Subcutaneous adipose tissue (tissue), 4 donors: ENCODE results near the gene EVC2. TPM values are rescaled to one million over a fixed set of nuclear protein-coding genes. Genes with fewer than 3 reads are reported as not detected.

Source experiments
- total RNA-seq, 4 donors: library from RNA; depleted of rRNA; stranded (reverse); fragments of >200 nt; gene quantifications; one replicate each; pipeline ENCODE4 v1.1.0, GENCODE V29; 2016
- TF ChIP-seq, protein P1 (sequence below): fragments of 450-650 bp; IDR thresholded peaks from one replicate; pipeline ENCODE4 v1.5.1; 2016; ENCODE audit warnings: low read depth, mild to moderate bottlenecking, control low read depth, antibody characterized with exemption, moderate library complexity

Gene EVC2, protein sequence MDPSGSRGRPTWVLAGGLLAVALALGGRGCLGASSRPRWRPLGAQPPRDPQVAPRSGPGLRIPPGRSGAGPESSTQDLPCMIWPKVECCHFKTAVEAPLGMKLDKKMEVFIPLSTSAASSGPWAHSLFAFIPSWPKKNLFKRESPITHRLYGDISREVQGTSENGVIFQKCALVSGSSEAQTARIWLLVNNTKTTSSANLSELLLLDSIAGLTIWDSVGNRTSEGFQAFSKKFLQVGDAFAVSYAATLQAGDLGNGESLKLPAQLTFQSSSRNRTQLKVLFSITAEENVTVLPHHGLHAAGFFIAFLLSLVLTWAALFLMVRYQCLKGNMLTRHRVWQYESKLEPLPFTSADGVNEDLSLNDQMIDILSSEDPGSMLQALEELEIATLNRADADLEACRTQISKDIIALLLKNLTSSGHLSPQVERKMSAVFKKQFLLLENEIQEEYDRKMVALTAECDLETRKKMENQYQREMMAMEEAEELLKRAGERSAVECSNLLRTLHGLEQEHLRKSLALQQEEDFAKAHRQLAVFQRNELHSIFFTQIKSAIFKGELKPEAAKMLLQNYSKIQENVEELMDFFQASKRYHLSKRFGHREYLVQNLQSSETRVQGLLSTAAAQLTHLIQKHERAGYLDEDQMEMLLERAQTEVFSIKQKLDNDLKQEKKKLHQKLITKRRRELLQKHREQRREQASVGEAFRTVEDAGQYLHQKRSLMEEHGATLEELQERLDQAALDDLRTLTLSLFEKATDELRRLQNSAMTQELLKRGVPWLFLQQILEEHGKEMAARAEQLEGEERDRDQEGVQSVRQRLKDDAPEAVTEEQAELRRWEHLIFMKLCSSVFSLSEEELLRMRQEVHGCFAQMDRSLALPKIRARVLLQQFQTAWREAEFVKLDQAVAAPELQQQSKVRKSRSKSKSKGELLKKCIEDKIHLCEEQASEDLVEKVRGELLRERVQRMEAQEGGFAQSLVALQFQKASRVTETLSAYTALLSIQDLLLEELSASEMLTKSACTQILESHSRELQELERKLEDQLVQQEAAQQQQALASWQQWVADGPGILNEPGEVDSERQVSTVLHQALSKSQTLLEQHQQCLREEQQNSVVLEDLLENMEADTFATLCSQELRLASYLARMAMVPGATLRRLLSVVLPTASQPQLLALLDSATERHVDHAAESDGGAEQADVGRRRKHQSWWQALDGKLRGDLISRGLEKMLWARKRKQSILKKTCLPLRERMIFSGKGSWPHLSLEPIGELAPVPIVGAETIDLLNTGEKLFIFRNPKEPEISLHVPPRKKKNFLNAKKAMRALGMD
- 10 to 100 TPM in 3 of 4 donors, 1 to 10 TPM in 1; 8.2 to 23.1 (median 13.7) TPM for total RNA-seq

DNA sequence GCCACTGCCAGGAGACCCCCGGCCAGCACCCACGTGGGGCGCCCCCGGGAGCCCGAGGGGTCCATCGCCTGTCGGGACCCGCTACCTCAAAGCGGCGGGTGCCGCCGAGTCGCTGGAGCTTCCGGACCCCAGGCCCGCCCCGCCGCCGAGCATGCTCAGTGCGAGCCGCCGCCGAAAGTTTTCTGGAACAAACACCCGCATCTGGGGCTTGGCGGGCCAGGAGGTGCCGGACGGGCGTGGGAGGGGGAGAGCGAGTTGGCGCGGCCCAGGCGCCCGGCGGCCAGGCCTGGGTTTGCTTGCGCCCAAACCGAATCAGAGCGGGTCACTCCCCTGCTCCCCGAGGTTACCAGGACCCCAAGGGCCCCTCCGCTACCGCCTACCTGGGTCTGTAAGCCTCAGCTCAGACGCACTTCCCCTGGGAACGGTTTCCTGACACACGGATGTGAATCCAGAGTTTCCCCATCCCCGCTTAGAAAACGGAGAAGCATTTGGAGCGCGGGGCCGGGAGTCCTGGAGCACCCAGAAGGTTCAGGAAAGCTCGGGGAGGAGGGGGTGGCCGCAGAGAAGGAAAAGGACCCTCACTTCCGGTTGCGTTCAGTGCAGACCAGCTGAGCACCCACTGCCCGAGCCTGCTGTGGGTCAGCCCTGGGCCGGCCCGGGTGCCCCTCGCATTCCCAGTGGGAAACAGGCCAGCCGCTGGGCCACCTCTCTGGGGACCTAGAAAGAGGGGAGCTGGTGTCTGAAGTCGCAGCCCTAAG lies at the start of gene EVC2:
Gene EVC2, minus strand, starts transcription at position 111 of the 758 bp plus-strand sequence. Its CDS starts 46 bp downstream, at position 65.
- TF ChIP-seq, protein P1, sequence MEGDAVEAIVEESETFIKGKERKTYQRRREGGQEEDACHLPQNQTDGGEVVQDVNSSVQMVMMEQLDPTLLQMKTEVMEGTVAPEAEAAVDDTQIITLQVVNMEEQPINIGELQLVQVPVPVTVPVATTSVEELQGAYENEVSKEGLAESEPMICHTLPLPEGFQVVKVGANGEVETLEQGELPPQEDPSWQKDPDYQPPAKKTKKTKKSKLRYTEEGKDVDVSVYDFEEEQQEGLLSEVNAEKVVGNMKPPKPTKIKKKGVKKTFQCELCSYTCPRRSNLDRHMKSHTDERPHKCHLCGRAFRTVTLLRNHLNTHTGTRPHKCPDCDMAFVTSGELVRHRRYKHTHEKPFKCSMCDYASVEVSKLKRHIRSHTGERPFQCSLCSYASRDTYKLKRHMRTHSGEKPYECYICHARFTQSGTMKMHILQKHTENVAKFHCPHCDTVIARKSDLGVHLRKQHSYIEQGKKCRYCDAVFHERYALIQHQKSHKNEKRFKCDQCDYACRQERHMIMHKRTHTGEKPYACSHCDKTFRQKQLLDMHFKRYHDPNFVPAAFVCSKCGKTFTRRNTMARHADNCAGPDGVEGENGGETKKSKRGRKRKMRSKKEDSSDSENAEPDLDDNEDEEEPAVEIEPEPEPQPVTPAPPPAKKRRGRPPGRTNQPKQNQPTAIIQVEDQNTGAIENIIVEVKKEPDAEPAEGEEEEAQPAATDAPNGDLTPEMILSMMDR, result no peak

DNA sequence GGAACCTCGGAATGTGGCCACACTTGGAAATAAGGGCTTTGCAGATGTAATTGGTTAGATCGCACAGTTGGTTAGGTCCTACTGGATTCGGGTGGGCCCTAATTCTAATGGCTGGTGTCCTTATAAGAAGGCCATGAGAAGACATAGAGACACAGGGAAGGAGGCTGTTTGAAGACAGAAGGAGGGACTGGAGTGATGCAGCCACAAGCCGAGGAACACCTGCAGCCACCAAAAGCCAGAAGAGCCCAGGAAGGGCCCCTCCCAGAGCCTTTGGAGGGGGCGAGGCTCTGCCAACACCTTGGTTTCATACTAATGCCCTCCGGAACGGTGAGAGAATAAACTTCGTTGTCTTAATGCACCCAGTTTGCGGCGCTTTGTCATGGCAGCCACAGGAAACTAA lies 49.6 kb upstream of the EVC2 start:
- TF ChIP-seq, protein P1, result no peak

DNA sequence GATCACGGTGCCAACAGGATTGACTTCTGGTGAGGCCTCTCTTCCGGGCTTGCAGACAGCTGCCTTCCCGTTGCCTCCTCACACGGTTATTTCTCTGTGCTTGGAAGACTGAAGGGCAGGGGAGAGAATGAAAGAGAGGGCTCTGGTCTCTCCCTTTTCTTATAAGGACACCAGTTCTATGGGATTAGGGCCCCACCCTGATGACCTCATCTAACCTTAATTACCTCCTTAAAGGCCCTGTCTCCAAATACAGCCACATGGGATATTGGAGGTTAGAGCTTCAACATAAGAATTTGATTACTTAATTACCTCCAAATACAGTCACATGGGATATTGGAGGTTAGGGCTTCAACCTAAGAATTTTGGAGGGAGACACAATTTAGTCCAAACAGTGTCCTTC lies 49.2 kb upstream of the EVC2 start:
- TF ChIP-seq, protein P1, result no peak

DNA sequence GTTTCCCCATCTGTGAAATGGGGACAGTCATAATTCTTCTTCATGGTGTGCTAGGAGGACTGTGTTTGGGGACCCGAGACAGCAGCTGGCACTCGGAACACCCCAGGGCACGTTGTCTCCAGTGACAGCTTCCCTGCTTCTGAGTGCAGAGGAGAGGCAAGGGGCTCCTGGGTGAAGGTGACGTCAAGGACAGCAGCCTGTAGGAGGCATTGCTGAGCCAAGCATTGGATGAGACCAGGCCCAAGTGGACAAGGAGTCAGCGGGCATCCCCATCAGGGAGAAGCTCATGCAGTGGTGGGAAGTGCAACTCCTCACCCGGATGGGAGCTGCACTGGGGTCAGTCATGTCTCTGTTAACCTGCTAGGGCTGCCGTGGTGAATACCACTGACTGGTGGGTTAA lies 48.7 kb upstream of the EVC2 start:
- TF ChIP-seq, protein P1, result no peak

DNA sequence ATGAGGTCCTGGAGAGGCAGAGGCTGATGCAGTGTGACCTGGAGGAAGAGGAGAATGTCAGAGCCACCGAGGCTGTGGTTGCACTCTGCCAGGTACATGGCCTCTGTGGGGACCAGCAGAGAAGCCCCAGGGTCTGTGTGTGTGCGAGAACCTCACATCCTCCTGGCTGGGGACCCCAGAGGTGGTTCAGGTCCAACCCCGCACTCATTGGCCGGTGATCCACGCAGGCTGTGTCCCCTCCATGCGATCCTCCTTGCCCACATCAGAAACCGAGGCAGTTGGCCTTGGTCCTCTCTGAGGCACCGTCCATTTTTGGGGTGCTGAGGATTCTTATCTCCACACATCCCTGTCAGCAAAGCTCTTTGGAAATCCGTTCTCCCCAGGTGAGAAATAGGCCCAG lies 47.9 kb upstream of the EVC2 start:
- TF ChIP-seq, protein P1, result no peak

DNA sequence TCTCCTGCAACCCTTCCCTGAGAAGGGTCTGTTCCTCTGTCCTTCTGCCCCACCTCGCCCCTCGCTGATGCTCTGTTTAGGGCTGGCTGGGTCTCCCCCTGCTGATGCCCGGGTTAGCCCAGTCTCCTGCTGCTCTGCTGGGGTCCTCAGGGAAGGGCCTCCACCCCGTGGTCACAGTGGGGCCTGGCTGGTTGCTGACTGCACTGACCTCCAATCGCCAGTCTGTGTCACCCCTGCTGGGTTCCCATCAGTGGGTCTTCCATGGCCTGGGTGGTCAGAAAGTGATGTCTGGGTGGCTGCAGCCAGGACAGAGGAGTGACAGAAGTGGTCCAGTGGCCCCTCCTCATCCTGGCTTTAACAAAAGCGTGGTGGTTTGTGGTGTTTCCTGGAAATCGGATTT lies 47.3 kb upstream of the EVC2 start:
- TF ChIP-seq, protein P1, result no peak
